Activated CD4-positive, alpha-beta T cell treated with anti-CD3 and anti-CD28 coated beads, Interleukin-2, amount 50 U/mL, for 4 hours (primary cell): Measurements from ENCODE around the gene GOLGA8K.
"Not testable (repeated sequence)": the region's sequence is repeated elsewhere in the genome, so short reads cannot be mapped to it uniquely, and the experiment has no call there.

ENCODE experiments used
- DNase-seq, 2 experiments: peaks; one replicate each; pipeline ENCODE4 v3.0.0-alpha.2; 2020

Gene GOLGA8K

DNA sequence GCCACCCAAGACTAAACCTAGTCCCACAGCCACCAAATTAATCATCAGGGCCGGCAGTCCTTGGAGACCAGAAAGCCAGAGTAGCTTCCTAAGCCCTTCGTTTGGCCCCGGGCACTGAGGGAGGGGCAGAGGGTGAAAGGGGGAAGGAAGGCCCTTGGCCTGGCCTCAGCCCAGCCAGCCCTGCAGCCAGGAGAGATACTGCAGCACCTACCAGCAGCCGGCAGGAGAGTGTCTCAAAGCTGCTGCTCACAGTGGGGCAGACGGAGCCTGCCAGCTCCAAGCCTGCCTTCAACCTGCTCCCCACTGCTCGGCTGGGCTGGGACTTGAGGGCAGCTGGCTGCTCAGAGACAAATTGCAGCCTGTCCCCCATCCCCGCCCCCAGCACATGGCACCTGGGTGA is 50.3 kb downstream of the GOLGA8K start:
- not testable (repeated sequence) for DNase-seq

DNA sequence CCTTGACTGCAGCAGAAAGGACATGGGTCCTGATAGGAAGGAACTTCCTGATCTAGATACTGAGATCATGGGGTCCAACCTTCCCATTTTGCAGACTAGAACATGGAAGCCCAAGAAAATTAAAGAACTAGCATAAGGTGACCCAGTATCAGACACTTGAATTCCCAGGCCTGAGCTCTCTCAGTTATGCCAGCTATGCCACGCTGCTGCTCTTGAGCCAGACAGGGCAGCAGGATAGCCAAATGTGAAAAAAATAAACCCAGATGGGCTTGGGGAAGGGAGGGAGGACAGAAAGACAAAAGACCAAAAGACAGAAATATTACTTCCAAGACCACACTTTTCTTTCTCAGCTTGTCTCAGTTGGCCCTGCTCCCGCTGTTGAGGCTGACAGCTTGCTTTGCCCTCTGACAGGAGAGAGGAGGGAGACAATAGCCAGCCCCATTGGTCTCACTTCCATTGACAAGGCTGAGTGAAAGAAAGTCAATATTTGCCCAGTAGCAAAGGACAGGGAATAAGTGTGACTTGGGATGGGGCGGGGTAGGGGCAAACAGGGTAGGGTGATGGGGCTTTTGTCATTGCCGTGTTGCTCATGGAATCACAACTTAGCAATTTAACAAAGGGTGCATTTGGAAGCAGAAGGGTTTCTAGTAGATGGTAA is 52.4 kb downstream of the GOLGA8K start:
- DNase-seq: not testable (repeated sequence)

- not testable (repeated sequence) for DNase-seq
Measured at GRCh38 chr15:32347037-32347436, 56.1 kb downstream of the GOLGA8K start.

- DNase-seq: not testable (repeated sequence)
Measured at GRCh38 chr15:32345978-32346547, 57.0 kb downstream of the GOLGA8K start.

GRCh38 chr15:32343921-32344320 is 59.2 kb downstream of the GOLGA8K start:
- not testable (repeated sequence) for DNase-seq
